Endodermal cell (in vitro differentiated cells): Measurements from ENCODE around the gene LSM7. TPM values are rescaled to one million over a fixed set of nuclear protein-coding genes. Genes with fewer than 3 reads are reported as not detected.

ENCODE experiments used
- DNase-seq: peaks from one replicate; pipeline ENCODE4 v3.0.0-alpha.2; 2017
- H3K27ac ChIP-seq: 2 replicates; pipeline ENCODE4 v1.5.1; 2013; ENCODE audit warnings: mild to moderate bottlenecking, low read depth, low read length, moderate library complexity
- H3K27me3 ChIP-seq: 2 replicates; pipeline ENCODE4 v1.6.1; 2013; ENCODE audit warnings: mild to moderate bottlenecking, low read length, moderate library complexity; ENCODE audit not compliant: insufficient read depth, control insufficient read depth, poor library complexity, severe bottlenecking
- H3K36me3 ChIP-seq: 2 replicates; pipeline ENCODE4 v1.7.0; 2013; ENCODE audit warnings: mild to moderate bottlenecking, low read length, moderate library complexity; ENCODE audit not compliant: control insufficient read depth, insufficient read depth
- H3K4me1 ChIP-seq: one replicate; pipeline ENCODE4 v1.7.0; 2013; ENCODE audit warnings: low read length; ENCODE audit not compliant: control insufficient read depth, insufficient read depth
- H3K4me3 ChIP-seq: 2 replicates; pipeline ENCODE4 v1.5.1; 2013; ENCODE audit warnings: mild to moderate bottlenecking, low read length, moderate library complexity
- H3K9ac ChIP-seq: 2 replicates; pipeline ENCODE4 v1.6.1; 2013; ENCODE audit warnings: mild to moderate bottlenecking, low read length, moderate library complexity; ENCODE audit not compliant: poor library complexity, severe bottlenecking; ENCODE audit errors: extremely low read depth
- H3K9me3 ChIP-seq: 2 replicates; pipeline ENCODE4 v1.6.1; 2013; ENCODE audit warnings: mild to moderate bottlenecking, low read length, moderate library complexity; ENCODE audit not compliant: control insufficient read depth
- H3K27ac Mint-ChIP-seq: 2 replicates; pipeline ENCODE4 v1.8.0; 2020; ENCODE audit warnings: mixed read lengths
- H3K27me3 Mint-ChIP-seq: 2 replicates; pipeline ENCODE4 v1.8.0; 2021; ENCODE audit warnings: mild to moderate bottlenecking, mixed read lengths; ENCODE audit not compliant: insufficient read depth
- H3K36me3 Mint-ChIP-seq: 2 replicates; pipeline ENCODE4 v1.8.0; 2020; ENCODE audit warnings: low read depth, mixed read lengths
- H3K4me1 Mint-ChIP-seq: 2 replicates; pipeline ENCODE4 v1.8.0; 2020; ENCODE audit warnings: mixed read lengths
- H3K4me3 Mint-ChIP-seq: 2 replicates; pipeline ENCODE4 v1.8.0; 2020; ENCODE audit warnings: mild to moderate bottlenecking, moderate library complexity, mixed read lengths
- H3K9me3 Mint-ChIP-seq: 2 replicates; pipeline ENCODE4 v1.8.0; 2020; ENCODE audit warnings: mild to moderate bottlenecking, mixed read lengths
- WGBS, 2 experiments: methylation state at CpG; one replicate each; pipeline versions ENCODE4 v1.1.5 to v1.1.7; 2013; ENCODE audit warnings: missing lambda C conversion rate in 2 of 2, mixed read lengths in 1 of 2; ENCODE audit not compliant: insufficient coverage in 1 of 2, insufficient read length in 1 of 2; 5-methylcytosine and 5-hydroxymethylcytosine counted together
- total RNA-seq, 2 donors: library from RNA; stranded (reverse); fragmentation: NEBNext Ultra II Directional in 1 of 2; extraction: Animal tissue kit (Norgen Biotek cat#: 25700) in 1 of 2; gene quantifications; 2 replicates in 1 of 2; 3 replicates in 1 of 2; pipeline ENCODE4 v1.2.1, GENCODE V29; 2021
- TF ChIP-seq, protein P1 (sequence below): fragments of 200-600 bp; sonication (generic); conservative IDR thresholded peaks from 2 replicates; pipeline ENCODE4 v1.5.0; 2021; ENCODE audit warnings: antibody characterized with exemption, mild to moderate bottlenecking

The LSM7 gene
- total RNA-seq, 2 donors from 2014 or later = 141 to 149 TPM

- Histone ChIP-seq H3K9ac (no peak overlapping the region), H3K4me1 (peaks cover 6% of the 10 kb centered on the region), H3K27ac (peak overlapping the region; percentile 61), H3K27me3 (no peaks in the 10 kb centered on the region), H3K9me3 (no peaks in the 10 kb centered on the region), H3K36me3 (peaks cover 14% of the 10 kb centered on the region), H3K4me3 (no peak overlapping the region)
- no peak for DNase-seq
- peaks cover 17% of the 10 kb centered on the region for H3K36me3 Mint-ChIP-seq
- H3K27me3 Mint-ChIP-seq = no peaks in the 10 kb centered on the region
- H3K9me3 Mint-ChIP-seq = peaks cover 8% of the 10 kb centered on the region
- WGBS, 2 experiments = 91 to 93% methylated on average over 10 to 17 of the region's 17 CpGs
- no peak overlapping the region for H3K4me3 Mint-ChIP-seq
- H3K4me1 Mint-ChIP-seq = peaks cover 27% of the 10 kb centered on the region
- peak overlapping the region; percentile 66 for H3K27ac Mint-ChIP-seq
- TF ChIP-seq, protein P1, sequence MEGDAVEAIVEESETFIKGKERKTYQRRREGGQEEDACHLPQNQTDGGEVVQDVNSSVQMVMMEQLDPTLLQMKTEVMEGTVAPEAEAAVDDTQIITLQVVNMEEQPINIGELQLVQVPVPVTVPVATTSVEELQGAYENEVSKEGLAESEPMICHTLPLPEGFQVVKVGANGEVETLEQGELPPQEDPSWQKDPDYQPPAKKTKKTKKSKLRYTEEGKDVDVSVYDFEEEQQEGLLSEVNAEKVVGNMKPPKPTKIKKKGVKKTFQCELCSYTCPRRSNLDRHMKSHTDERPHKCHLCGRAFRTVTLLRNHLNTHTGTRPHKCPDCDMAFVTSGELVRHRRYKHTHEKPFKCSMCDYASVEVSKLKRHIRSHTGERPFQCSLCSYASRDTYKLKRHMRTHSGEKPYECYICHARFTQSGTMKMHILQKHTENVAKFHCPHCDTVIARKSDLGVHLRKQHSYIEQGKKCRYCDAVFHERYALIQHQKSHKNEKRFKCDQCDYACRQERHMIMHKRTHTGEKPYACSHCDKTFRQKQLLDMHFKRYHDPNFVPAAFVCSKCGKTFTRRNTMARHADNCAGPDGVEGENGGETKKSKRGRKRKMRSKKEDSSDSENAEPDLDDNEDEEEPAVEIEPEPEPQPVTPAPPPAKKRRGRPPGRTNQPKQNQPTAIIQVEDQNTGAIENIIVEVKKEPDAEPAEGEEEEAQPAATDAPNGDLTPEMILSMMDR = no peak
Observed at GRCh38 chr19:2332341-2333026, 4.1 kb upstream of the LSM7 start.

GRCh38 chr19:2331601-2332246, 3.3 kb upstream of the LSM7 start:
- Histone ChIP-seq H3K27ac (peak overlapping the region; percentile 53), H3K4me3 (no peak overlapping the region), H3K9me3 (no peaks in the 10 kb centered on the region), H3K27me3 (no peaks in the 10 kb centered on the region), H3K4me1 (peaks cover 7% of the 10 kb centered on the region), H3K36me3 (peaks cover 13% of the 10 kb centered on the region), H3K9ac (no peak overlapping the region)
- Mint-ChIP-seq H3K4me3 (no peak overlapping the region), H3K4me1 (peaks cover 34% of the 10 kb centered on the region), H3K9me3 (peaks cover 8% of the 10 kb centered on the region), H3K27me3 (no peaks in the 10 kb centered on the region), H3K36me3 (peaks cover 15% of the 10 kb centered on the region), H3K27ac (peak overlapping the region; percentile 74)
- no peak for DNase-seq
- 89 to 90% methylated on average over 10 to 12 of the region's 12 CpGs for WGBS, 2 experiments
- TF ChIP-seq, protein P1 = no peak

- Mint-ChIP-seq H3K27me3 (no peaks in the 10 kb centered on the region), H3K4me3 (peak overlapping the region; percentile 92), H3K36me3 (peaks cover 11% of the 10 kb centered on the region), H3K4me1 (peaks cover 35% of the 10 kb centered on the region), H3K9me3 (peaks cover 4% of the 10 kb centered on the region), H3K27ac (peak overlapping the region; percentile 74)
- TF ChIP-seq, protein P1 = no peak
- WGBS, 2 experiments = 79 to 81% methylated on average over 14 to 20 of the region's 20 CpGs
- Histone ChIP-seq H3K4me3 (no peak overlapping the region), H3K27me3 (no peaks in the 10 kb centered on the region), H3K9ac (no peak overlapping the region), H3K9me3 (no peaks in the 10 kb centered on the region), H3K27ac (peak overlapping the region; percentile 53), H3K4me1 (peaks cover 7% of the 10 kb centered on the region), H3K36me3 (peaks cover 10% of the 10 kb centered on the region)
- DNase-seq = no peak
Observed at GRCh38 chr19:2330632-2331284, 2.4 kb upstream of the LSM7 start.
